Measurements from ENCODE around the gene IFT22. TPM values are rescaled to one million over a fixed set of nuclear protein-coding genes. Genes with fewer than 3 reads are reported as not detected.
A peak's percentile ranks its signal among the peaks of the same experiment; 100 is the strongest.

The IFT22 gene
- total RNA-seq, 1 experiment from 2014 or later, result 15.5 TPM

- TF ChIP-seq ARID4B (CRISPR knock-in tag; IDR thresholded peaks at IDR 0.05; ENCODE audit: borderline replicate concordance), result peak; percentile 46; the same call in 1 of the 2 replicates
- 0 out of 2 replicates have a peak, but pooled peaks have one; percentile 24 for TF ChIP-seq USF1 (CRISPR knock-in tag; IDR thresholded peaks at IDR 0.05)
- no peak for TF ChIP-seq GRHL2 (CRISPR knock-in tag; IDR thresholded peaks at IDR 0.05; ENCODE audit: insufficient replicate concordance, severe bottlenecking)
- TF ChIP-seq GABPB1 (CRISPR knock-in tag; IDR thresholded peaks at IDR 0.05), result no peak
- 0 out of 2 replicates have a peak, but pooled peaks have one; percentile 60 for TF ChIP-seq ZNF232 (CRISPR knock-in tag; IDR thresholded peaks at IDR 0.05)
- TF ChIP-seq ZBTB21 (CRISPR knock-in tag; IDR thresholded peaks at IDR 0.05; ENCODE audit: borderline replicate concordance), result 0 out of 2 replicates have a peak, but pooled peaks have one; percentile 77
- no peak for TF ChIP-seq ZNF317 (CRISPR knock-in tag; IDR thresholded peaks at IDR 0.05; ENCODE audit: borderline replicate concordance, low read depth)
- TF ChIP-seq, protein P1, sequence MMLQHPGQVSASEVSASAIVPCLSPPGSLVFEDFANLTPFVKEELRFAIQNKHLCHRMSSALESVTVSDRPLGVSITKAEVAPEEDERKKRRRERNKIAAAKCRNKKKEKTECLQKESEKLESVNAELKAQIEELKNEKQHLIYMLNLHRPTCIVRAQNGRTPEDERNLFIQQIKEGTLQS (CRISPR knock-in tag; conservative IDR thresholded peaks at IDR 0.05), result no peak
- TF ChIP-seq IRF2 (CRISPR knock-in tag; IDR thresholded peaks at IDR 0.05; ENCODE audit: borderline replicate concordance, low read depth), result no peak
- TF ChIP-seq MYBL2 (CRISPR knock-in tag; IDR thresholded peaks at IDR 0.05), result 0 out of 2 replicates have a peak, but pooled peaks have one; percentile 26
Measured at GRCh38 chr7:101302641-101303101, 18.9 kb downstream of the IFT22 start (continued).

- ATAC-seq (no peak), DNase-seq (ENCODE audit: low spot score) (no peak)
- H3K9me3 Mint-ChIP-seq, result no peaks in the 10 kb centered on the region
- peaks cover 46% of the 10 kb centered on the region for H3K4me1 Mint-ChIP-seq
- H3K4me3 Mint-ChIP-seq, result peak overlapping the region; percentile 81
- H3K27ac Mint-ChIP-seq, result peak overlapping the region; percentile 92
- peaks cover 36% of the 10 kb centered on the region for H3K36me3 Mint-ChIP-seq
- POLR2A ChIA-PET, result interaction anchor here (0.7 to 1.8 kb wide), 4 partner anchors 7 to 257 kb away, joined by 3 to 5 read pairs (median 3); no protein-coding TSS in a partner anchor
- H3K27me3 Mint-ChIP-seq (ENCODE audit: low read depth), result no peaks in the 10 kb centered on the region
- TF ChIP-seq RELA (CRISPR knock-in tag; IDR thresholded peaks at IDR 0.05; ENCODE audit: borderline replicate concordance) (no peak), HMGA2 (CRISPR knock-in tag; IDR thresholded peaks at IDR 0.05) (no peak), NR1H2 (CRISPR knock-in tag; IDR thresholded peaks at IDR 0.05) (no peak), E2F4 (CRISPR knock-in tag; IDR thresholded peaks at IDR 0.05; ENCODE audit: borderline replicate concordance, low read depth) (no peak), CREM (CRISPR knock-in tag; IDR thresholded peaks at IDR 0.05) (no peak), ZNF416 (CRISPR knock-in tag; IDR thresholded peaks at IDR 0.05) (no peak), TEAD1 (CRISPR knock-in tag; IDR thresholded peaks at IDR 0.05) (no peak), ETV6 (CRISPR knock-in tag; IDR thresholded peaks at IDR 0.05) (no peak), GABPB1 (CRISPR knock-in tag; IDR thresholded peaks at IDR 0.05) (no peak), ZNF423 (CRISPR knock-in tag; IDR thresholded peaks at IDR 0.05) (no peak), ZNF219 (CRISPR knock-in tag; IDR thresholded peaks at IDR 0.05; ENCODE audit: borderline replicate concordance) (no peak), ATF1 (CRISPR knock-in tag; IDR thresholded peaks at IDR 0.05) (no peak), JAZF1 (CRISPR knock-in tag; IDR thresholded peaks at IDR 0.05) (no peak), NFYB (CRISPR knock-in tag; conservative IDR thresholded peaks at IDR 0.05; ENCODE audit: low read depth) (no peak)
- TF ChIP-seq, protein P2, sequence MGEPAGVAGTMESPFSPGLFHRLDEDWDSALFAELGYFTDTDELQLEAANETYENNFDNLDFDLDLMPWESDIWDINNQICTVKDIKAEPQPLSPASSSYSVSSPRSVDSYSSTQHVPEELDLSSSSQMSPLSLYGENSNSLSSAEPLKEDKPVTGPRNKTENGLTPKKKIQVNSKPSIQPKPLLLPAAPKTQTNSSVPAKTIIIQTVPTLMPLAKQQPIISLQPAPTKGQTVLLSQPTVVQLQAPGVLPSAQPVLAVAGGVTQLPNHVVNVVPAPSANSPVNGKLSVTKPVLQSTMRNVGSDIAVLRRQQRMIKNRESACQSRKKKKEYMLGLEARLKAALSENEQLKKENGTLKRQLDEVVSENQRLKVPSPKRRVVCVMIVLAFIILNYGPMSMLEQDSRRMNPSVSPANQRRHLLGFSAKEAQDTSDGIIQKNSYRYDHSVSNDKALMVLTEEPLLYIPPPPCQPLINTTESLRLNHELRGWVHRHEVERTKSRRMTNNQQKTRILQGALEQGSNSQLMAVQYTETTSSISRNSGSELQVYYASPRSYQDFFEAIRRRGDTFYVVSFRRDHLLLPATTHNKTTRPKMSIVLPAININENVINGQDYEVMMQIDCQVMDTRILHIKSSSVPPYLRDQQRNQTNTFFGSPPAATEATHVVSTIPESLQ (CRISPR knock-in tag; IDR thresholded peaks at IDR 0.05), result no peak
- CTCF ChIA-PET, result interaction anchor here (0.6 to 2.9 kb wide), 5 partner anchors 10 to 114 kb away, joined by 3 to 17 read pairs (median 3); partner anchors contain the start of gene CLDN15
Measured at GRCh38 chr7:101300465-101301376, 20.9 kb downstream of the IFT22 start.
